GM19043 (cell line): Measurements from ENCODE around the gene NBAS.
A peak's percentile ranks its signal among the peaks of the same experiment; 100 is the strongest.

Experiments used
- ATAC-seq: cut with Tn5 transposase; IDR thresholded peaks from one replicate; pipeline ENCODE4 v1.9.1; 2021; ENCODE audit warnings: low read depth; ENCODE audit not compliant: unreplicated experiment

Gene NBAS

GRCh38 chr2:15377202-15377601 lies 183.9 kb downstream of the NBAS start:
- ATAC-seq = no peak

DNA sequence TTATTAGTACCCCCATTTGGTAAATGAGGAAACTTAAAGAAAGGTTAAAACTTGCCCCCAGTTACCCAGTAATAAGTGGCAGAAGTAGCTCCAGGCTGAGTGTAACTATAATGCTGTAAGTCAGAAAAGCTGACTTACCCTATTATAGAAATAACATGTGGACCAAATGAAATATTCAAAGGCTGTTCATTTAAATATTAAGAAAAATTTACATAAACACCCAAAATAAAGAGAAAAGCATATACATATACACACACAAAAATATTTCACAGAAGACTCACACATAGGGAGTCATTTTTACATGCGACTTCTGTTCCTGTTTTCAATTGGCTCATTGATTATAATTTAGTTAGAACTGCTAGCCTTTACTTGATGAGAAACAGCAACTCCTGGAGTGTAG lies 189.1 kb downstream of the NBAS start:
- ATAC-seq = no peak

GRCh38 chr2:15369129-15369528 lies 192.0 kb downstream of the NBAS start:
- ATAC-seq = no peak

DNA sequence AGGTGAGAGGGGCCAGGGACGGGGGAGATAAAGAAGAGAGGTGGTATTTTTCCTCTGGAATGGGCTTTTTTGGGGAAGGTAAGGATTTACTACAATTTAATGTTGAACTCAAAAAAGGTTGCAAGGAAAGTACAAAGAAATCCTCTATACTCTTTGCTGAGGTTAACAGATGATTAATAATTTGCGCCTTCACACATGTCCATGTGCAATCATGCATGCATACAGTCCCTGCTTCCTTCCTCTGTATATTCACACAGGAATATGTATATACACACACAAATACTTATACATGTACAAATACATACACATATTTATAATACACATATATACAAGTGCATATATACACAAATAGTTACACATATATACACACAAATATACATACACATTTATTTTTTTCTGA lies 193.4 kb downstream of the NBAS start:
- ATAC-seq = peak; percentile 73

DNA sequence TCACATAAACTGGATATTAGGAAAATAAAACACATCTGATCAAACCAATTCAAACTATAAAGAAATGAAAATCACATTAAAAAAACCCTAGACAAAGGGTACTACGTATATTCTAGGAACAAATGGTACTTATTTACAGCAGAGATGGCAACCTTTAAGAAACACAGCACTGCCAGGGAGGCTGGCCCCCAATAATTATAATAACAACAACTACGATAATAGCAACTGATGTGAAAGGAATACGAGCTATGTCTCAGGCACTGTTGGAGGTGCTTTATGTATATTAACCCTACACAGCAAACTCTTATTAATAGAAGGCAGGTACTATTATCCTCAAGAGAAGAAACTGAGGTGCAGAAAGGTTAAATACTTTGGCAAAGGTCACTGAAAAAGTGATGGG lies 193.9 kb downstream of the NBAS start:
- no peak for ATAC-seq

DNA sequence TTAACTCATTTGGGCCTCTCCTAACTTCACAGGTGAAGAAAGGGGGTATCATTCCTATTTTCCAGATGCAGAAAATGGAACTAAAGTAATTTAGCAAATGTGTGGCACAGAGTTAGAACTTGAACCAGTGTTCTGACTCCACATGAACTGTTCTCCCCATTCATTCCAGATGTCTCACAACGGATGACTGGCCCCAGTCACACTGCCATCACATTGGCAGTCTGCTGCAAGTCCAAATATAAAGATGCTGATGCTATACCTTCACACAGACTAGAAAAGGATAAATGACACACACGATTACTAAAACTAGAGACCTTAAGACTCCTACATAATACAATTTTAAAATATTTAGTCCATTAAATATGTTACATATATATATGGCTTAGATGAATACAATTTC lies 195.7 kb downstream of the NBAS start:
- ATAC-seq = no peak

DNA sequence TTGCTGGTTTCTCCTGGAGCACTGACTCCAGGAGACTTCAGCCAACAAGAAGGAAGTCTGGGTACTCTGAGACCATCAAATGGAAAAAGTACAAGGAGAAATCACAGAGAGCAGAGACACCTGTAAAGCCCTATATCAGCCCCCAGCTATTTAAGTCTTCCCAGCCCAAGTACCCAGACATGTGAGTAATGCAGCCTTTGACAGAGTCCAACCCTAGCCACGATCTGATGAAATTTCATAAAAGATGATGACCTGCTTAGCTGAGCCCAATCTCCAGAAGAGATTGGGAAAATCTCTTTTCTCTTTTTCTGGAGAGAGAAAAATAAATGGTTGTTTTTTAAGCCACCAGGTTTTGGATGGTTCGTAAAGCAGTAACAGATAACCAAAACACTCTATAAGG lies 196.6 kb downstream of the NBAS start:
- no peak for ATAC-seq

GRCh38 chr2:15363734-15364133 lies 197.4 kb downstream of the NBAS start:
- ATAC-seq = no peak

GRCh38 chr2:15363142-15363541 lies 198.0 kb downstream of the NBAS start:
- ATAC-seq = no peak

GRCh38 chr2:15359716-15360531 lies 201.2 kb downstream of the NBAS start:
- no peak for ATAC-seq

DNA sequence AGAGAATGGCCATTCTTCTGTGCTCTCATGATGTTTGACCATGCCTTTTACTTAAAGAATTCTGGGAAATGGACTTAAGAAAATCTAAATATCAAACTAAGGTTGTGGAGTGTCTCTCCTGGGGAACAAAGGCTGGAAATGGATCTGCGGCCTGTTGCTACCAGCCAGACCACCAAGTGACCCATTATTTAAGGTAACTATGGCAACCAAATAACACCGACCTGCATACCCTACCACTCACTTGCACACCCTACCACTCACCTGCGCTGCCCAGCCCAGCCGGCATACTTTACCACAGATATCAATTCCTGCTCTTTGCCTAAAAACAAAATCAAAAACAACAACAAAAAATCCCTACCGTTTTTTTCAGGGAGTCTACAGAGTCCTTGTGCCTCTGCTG lies 203.2 kb downstream of the NBAS start:
- no peak for ATAC-seq

GRCh38 chr2:15357186-15357585 lies 203.9 kb downstream of the NBAS start:
- ATAC-seq = no peak

GRCh38 chr2:15355386-15355785 lies 205.7 kb downstream of the NBAS start:
- ATAC-seq = no peak

- ATAC-seq = no peak
Measured at GRCh38 chr2:15354596-15355366, 206.4 kb downstream of the NBAS start.

DNA sequence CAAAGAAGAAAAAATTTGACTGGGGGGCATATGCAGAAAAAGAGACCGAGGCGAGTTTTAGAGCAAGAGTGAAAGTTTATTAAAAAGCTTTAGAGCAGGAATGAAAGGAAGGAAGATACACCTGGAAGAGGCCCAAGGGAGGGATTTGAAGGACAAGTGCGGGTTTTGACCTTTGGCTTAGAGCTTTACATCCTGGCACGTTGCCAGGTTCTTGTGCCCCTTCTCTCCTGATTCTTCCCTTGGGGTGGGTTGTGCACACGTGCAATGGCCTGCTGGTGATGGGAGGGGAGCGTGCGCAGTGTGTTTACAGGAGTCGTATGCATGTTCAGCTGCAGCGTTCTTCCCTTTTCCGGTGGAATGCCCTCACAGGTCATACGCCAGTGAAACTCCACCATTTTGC lies 208.8 kb downstream of the NBAS start:
- no peak for ATAC-seq

- ATAC-seq = no peak
Measured at GRCh38 chr2:15348636-15349035, 212.5 kb downstream of the NBAS start.

- no peak for ATAC-seq
Measured at GRCh38 chr2:15348045-15348444, 213.1 kb downstream of the NBAS start.

GRCh38 chr2:15346624-15347023 lies 214.5 kb downstream of the NBAS start:
- ATAC-seq = no peak

DNA sequence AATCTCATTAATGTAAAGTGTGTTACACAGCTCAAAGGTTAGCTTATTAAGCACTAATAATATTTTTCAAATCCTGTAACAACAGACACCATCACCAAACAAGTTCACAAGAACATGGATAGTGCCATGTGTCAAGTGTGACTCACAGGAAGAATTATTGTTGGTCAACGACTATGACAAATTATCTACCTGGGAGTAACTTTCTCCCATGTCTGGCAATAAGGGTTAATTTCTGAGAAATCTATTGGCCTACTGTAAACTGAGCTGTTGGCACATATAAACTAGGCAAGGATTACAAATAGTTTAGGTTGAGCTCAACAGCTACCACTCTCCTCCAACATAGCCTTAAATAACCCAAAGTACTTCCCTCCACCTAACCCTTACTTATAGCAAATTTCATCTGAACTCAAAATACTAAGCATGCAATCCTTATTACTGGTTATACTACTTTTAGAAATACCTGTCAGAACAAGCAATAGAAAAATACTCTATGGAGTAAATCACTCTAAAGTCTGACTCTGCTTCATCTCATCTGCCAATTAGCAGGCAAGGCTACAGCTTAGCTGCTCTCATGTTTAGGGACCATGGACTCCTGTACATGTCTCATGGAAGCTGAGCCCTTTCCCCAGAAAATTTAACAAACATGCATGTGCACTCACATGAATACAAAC lies 223.0 kb downstream of the NBAS start:
- ATAC-seq = no peak

DNA sequence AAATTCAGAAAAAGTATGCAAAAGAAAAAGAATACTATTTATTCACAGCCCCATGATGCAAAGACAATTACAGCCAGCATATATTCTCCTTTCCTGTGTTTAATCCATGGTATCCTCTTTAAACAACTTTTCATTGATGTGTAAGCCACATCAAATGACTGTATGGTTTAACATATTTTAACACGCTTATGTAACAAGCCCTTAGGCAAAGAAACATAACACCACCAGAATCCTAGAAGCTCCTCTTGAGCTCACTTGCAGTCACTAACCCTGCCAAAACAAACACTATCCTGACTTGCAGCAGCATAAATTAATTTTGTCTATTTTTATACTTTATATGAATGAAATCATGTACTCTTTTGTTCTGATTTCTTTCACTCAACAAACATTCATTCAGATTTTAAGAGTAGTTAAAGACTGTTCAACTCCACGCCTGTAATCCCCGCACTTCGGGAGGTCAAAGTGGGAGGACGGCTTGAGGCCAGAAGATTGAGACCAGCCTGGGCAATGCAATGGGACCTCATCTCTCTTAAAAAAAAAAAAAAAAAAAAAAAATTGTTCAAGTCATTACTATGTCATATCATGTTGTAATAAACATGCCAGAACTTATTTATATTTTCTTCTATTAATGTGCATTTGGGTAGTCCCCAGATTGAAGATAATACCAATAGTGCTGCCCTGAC lies 226.3 kb downstream of the NBAS start:
- no peak for ATAC-seq

GRCh38 chr2:15331787-15332186 lies 229.3 kb downstream of the NBAS start:
- no peak for ATAC-seq
